ENCODE measurements around the gene HERPUD1.

The HERPUD1 gene

DNA sequence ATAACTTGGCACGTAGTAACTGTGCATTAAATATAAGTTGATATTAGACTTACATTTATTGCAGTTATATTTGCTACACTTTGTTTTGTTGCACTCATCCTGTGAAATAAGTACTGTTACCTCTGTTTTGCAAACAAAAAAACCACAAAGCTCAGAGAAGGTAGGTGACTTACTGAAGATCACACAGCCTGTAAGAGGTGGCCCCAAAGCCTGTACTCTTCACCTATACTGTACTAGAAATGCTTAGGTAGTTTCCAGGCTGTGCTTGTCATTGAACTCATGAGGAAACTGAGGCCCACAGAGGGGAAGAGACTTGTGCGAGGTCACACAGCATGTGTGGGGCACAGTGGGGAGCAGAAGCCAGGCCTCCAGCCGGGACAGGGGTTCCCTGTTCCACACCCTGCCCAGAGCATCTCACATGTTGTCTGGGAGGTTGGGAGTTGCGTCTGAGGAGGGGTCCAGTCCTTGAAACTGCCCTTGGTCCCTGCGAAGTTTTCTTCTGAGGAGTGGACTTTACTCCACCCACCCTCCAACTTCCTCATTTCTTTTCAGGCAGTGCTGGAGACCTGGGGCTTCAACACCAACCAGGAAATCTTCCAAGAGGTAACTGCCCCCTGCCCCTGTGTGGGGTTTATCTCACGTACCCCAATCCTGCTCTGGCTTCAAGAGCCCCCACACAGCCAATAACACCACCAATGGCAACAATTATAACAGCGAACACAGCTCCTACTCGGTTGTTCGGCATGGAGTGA lies 42.8 kb downstream of the HERPUD1 start:
- peak overlapping the region; percentile 51 for H3K27ac ChIP-seq (replicated peaks)
- peak; percentile 77; the same call in 1 of the 2 replicates for TF ChIP-seq SPI1 (IDR thresholded peaks at IDR 0.05; ENCODE audit: borderline replicate concordance, low read depth)
- TF ChIP-seq POLR2AphosphoS5 (IDR thresholded peaks at IDR 0.05; ENCODE audit: low read depth) = no peak
- H3K4me3 ChIP-seq (replicated peaks; ENCODE audit: insufficient read depth, low read length) = no peak overlapping the region
- H3K27me3 ChIP-seq (ENCODE audit: insufficient read depth, poor library complexity, severe bottlenecking) = no peaks in the 10 kb centered on the region
- DNase-seq (ENCODE audit: low read depth in 1 of 2, low spot score in 1 of 2) = peak in 1 of 2 experiments; percentile 60

DNA sequence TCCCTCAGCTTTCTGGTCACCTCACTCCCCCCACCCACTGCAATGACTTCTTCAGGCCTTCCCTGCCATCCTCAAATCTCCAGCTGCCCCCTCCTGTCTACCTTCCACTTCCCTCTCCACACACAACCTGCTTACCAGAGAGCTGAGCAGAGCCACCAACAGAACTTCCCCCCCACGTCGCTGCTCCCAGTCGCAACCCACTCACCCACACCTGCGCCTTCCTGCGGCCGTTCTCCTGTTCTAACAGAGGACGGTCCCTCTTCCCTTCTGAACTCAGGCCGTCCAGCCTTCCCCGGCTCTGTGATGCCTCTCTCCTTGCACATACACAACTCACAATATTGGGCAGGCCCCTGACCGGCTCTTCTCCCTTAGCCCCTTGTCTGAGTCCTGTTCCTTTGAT lies 43.8 kb downstream of the HERPUD1 start:
- Histone ChIP-seq H3K27me3 (ENCODE audit: insufficient read depth, poor library complexity, severe bottlenecking) (no peaks in the 10 kb centered on the region), H3K27ac (replicated peaks) (peak overlapping the region; percentile 51; the same call in 1 of the 2 replicates), H3K4me3 (replicated peaks; ENCODE audit: insufficient read depth, low read length) (no peak overlapping the region)
- TF ChIP-seq SPI1 (IDR thresholded peaks at IDR 0.05; ENCODE audit: borderline replicate concordance, low read depth) (no peak), POLR2AphosphoS5 (IDR thresholded peaks at IDR 0.05; ENCODE audit: low read depth) (no peak), GABPA (IDR thresholded peaks at IDR 0.05; ENCODE audit: low read depth) (no peak)
- TF ChIP-seq, protein P1, sequence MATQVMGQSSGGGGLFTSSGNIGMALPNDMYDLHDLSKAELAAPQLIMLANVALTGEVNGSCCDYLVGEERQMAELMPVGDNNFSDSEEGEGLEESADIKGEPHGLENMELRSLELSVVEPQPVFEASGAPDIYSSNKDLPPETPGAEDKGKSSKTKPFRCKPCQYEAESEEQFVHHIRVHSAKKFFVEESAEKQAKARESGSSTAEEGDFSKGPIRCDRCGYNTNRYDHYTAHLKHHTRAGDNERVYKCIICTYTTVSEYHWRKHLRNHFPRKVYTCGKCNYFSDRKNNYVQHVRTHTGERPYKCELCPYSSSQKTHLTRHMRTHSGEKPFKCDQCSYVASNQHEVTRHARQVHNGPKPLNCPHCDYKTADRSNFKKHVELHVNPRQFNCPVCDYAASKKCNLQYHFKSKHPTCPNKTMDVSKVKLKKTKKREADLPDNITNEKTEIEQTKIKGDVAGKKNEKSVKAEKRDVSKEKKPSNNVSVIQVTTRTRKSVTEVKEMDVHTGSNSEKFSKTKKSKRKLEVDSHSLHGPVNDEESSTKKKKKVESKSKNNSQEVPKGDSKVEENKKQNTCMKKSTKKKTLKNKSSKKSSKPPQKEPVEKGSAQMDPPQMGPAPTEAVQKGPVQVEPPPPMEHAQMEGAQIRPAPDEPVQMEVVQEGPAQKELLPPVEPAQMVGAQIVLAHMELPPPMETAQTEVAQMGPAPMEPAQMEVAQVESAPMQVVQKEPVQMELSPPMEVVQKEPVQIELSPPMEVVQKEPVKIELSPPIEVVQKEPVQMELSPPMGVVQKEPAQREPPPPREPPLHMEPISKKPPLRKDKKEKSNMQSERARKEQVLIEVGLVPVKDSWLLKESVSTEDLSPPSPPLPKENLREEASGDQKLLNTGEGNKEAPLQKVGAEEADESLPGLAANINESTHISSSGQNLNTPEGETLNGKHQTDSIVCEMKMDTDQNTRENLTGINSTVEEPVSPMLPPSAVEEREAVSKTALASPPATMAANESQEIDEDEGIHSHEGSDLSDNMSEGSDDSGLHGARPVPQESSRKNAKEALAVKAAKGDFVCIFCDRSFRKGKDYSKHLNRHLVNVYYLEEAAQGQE (IDR thresholded peaks at IDR 0.05; ENCODE audit: insufficient replicate concordance, low read depth) = no peak
- TF ChIP-seq, protein P2, sequence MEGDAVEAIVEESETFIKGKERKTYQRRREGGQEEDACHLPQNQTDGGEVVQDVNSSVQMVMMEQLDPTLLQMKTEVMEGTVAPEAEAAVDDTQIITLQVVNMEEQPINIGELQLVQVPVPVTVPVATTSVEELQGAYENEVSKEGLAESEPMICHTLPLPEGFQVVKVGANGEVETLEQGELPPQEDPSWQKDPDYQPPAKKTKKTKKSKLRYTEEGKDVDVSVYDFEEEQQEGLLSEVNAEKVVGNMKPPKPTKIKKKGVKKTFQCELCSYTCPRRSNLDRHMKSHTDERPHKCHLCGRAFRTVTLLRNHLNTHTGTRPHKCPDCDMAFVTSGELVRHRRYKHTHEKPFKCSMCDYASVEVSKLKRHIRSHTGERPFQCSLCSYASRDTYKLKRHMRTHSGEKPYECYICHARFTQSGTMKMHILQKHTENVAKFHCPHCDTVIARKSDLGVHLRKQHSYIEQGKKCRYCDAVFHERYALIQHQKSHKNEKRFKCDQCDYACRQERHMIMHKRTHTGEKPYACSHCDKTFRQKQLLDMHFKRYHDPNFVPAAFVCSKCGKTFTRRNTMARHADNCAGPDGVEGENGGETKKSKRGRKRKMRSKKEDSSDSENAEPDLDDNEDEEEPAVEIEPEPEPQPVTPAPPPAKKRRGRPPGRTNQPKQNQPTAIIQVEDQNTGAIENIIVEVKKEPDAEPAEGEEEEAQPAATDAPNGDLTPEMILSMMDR (IDR thresholded peaks at IDR 0.05; ENCODE audit: insufficient read depth, low read length) = no peak
- DNase-seq (ENCODE audit: low read depth in 1 of 2, low spot score in 1 of 2) = no peak

DNA sequence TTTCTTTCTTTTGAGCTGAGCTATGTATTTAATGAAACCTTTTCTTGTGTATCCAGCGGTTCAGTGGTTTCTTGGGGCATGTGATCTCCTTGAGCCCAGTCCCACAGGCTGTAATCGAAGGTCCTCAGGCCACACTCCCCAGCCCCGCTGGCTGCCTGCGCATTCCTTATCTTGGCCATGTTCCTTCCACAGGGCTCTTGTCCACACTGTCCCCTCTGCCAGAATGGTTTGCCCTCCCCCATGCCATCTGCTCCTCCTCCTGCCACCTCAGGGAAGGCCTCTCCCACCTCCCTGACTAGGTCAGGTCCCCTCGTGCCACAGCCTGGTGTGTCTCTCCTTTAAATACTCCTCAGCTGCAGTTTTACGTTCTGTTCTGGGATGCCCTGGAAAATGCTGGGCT lies 45.3 kb downstream of the HERPUD1 start:
- DNase-seq (ENCODE audit: low read depth in 1 of 2, low spot score in 1 of 2) = no peak
- TF ChIP-seq GABPA (IDR thresholded peaks at IDR 0.05; ENCODE audit: low read depth) (no peak), POLR2AphosphoS5 (IDR thresholded peaks at IDR 0.05; ENCODE audit: low read depth) (no peak), SPI1 (IDR thresholded peaks at IDR 0.05; ENCODE audit: borderline replicate concordance, low read depth) (no peak)
- TF ChIP-seq, protein P2 (IDR thresholded peaks at IDR 0.05; ENCODE audit: insufficient read depth, low read length) = no peak
- TF ChIP-seq, protein P1 (IDR thresholded peaks at IDR 0.05; ENCODE audit: insufficient replicate concordance, low read depth) = no peak
- no peak overlapping the region for H3K27ac ChIP-seq (replicated peaks)
- no peak overlapping the region for H3K4me3 ChIP-seq (replicated peaks; ENCODE audit: insufficient read depth, low read length)
- no peaks in the 10 kb centered on the region for H3K27me3 ChIP-seq (ENCODE audit: insufficient read depth, poor library complexity, severe bottlenecking)

DNA sequence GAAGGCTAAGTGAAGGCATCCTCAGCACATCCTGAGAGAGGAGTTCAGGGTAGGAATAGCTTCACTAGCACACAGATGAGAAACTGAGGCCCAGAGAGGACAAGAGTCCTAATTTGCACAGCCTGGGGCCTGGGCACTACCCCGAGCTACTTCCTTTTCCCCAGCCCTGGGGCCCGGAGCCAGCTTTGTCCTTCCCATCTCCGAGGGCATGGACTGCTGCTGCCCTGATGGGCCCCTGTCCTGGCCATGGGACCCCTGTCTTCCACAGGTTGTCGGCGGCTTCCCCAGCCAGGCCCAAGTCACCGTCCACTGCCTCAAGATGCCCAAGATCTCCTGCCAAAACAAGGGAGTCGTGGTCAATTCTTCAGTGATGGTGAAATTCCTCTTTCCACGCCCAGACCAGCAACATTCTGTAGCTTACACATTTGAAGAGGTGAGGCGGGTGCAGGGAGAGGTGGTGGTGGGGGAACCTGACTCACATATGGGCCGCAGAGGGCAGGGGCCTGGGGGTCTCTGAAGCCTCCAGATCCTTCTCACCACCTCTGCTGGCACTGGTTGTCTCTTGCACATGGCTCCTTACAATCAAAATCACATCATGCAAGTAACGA lies 46.0 kb downstream of the HERPUD1 start:
- DNase-seq (ENCODE audit: low read depth in 1 of 2, low spot score in 1 of 2) = peak in 1 of 2 experiments; percentile 40
- TF ChIP-seq, protein P1 (IDR thresholded peaks at IDR 0.05; ENCODE audit: insufficient replicate concordance, low read depth) = no peak
- TF ChIP-seq, protein P2 (IDR thresholded peaks at IDR 0.05; ENCODE audit: insufficient read depth, low read length) = no peak
- TF ChIP-seq SPI1 (IDR thresholded peaks at IDR 0.05; ENCODE audit: borderline replicate concordance, low read depth) (no peak), GABPA (IDR thresholded peaks at IDR 0.05; ENCODE audit: low read depth) (no peak)
- H3K4me3 ChIP-seq (replicated peaks; ENCODE audit: insufficient read depth, low read length) = no peak overlapping the region
- H3K27me3 ChIP-seq (ENCODE audit: insufficient read depth, poor library complexity, severe bottlenecking) = no peaks in the 10 kb centered on the region
- H3K27ac ChIP-seq (replicated peaks) = no peak overlapping the region

Data from HL-60 (cell line).